ENCODE data around the gene EMCN. TPM values are rescaled to one million over a fixed set of nuclear protein-coding genes. Genes with fewer than 3 reads are reported as not detected.

Gene EMCN
- total RNA-seq, 1 experiment from 2014 or later, result not detected

DNA sequence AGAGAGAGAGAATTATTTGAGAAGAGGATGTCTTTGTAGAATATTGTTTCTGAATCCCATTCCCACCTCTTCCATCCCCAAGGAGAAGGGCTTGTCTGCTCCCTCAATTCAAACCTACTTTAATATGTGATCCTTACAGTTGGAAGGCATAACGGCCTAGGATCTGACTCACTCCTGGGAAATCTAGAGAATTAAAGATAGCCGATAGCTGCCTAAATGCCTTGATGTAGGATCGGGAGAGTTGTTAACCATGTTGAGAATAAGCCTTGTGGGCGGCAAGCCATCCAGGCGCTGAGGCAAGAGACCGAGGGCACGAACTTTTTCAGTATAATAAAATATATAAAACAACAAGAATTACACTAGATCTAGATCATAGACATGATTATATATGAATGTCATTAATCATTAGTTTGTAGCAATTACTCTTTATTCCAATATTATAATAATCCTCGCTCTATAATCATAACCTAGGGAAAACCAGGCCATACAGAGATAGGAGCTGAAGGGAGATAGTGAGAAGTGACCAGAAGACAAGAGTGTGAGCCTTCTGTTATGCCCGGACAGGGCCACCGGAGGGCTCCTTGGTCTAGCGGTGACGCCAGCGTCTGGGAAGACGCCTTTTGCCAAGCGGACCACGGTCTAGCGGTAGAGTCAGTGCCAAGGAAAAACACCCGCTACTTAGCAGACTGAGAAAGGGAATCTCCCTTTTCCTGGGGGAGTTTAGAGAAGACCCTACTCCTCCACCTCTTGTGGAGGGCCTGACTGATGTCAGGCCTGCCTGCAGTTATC, 13.5 kb downstream of the EMCN start:
- H3K9me3 Mint-ChIP-seq, result peaks cover 7 to 10% of the 10 kb centered on the region in 2 experiments; a peak in 3 of 5 replicates
- Histone ChIP-seq H3K18ac (ENCODE audit: insufficient read length, low read depth, low read length) (no peak overlapping the region), H3K4me2 (ENCODE audit: insufficient read depth, insufficient read length, low read length) (no peak overlapping the region), H4K8ac (replicated peaks; ENCODE audit: insufficient read length, low read depth, low read length) (no peak overlapping the region), H4K91ac (ENCODE audit: insufficient read length, low read depth, low read length) (no peak overlapping the region), H3K56ac (ENCODE audit: insufficient read length, low read depth, low read length) (no peak overlapping the region), H3K27me3 (ENCODE audit: insufficient read depth, low read length) (no peaks in the 10 kb centered on the region), H2AFZ (ENCODE audit: low read length) (no peak overlapping the region), H2BK20ac (ENCODE audit: low read depth, low read length, poor library complexity, severe bottlenecking) (no peak overlapping the region), H3K4me1 (ENCODE audit: insufficient read depth, low read length) (no peaks in the 10 kb centered on the region), H3K14ac (ENCODE audit: insufficient read depth, low read length) (no peak overlapping the region), H2BK12ac (ENCODE audit: insufficient read length, low read depth, low read length) (no peak overlapping the region), H3K23ac (ENCODE audit: insufficient read length, low read depth, low read length) (no peak overlapping the region), H2BK120ac (ENCODE audit: low read depth, low read length, poor library complexity, severe bottlenecking) (no peak overlapping the region), H3K9me3 (ENCODE audit: control insufficient read depth, low read depth, low read length) (no peaks in the 10 kb centered on the region), H3K79me2 (ENCODE audit: insufficient read depth, low read length) (no peaks in the 10 kb centered on the region), H3T11ph (ENCODE audit: low read length) (no peak overlapping the region), H2AK5ac (ENCODE audit: insufficient read length, low read length) (no peak overlapping the region), H4K20me1 (ENCODE audit: control insufficient read depth, insufficient read depth, insufficient read length) (no peaks in the 10 kb centered on the region), H2BK5ac (ENCODE audit: insufficient read length, low read length) (no peak overlapping the region), H2BK15ac (ENCODE audit: low read depth, low read length) (no peak overlapping the region), H3K79me1 (ENCODE audit: insufficient read depth, low read depth, low read length, poor library complexity, severe bottlenecking) (no peaks in the 10 kb centered on the region), H4K5ac (ENCODE audit: insufficient read length, low read depth, low read length) (no peak overlapping the region), H3K4ac (ENCODE audit: low read depth, low read length) (no peak overlapping the region), H3K9ac (ENCODE audit: extremely low read depth, insufficient read length, low read length) (no peak overlapping the region), H3K27ac (ENCODE audit: insufficient read length, low read depth, low read length) (no peak overlapping the region), H3K23me2 (ENCODE audit: insufficient read length, low read depth, low read length, poor library complexity, severe bottlenecking) (no peaks in the 10 kb centered on the region)
- peaks cover 0 to 3% of the 10 kb centered on the region in 2 experiments; a peak in 1 of 4 replicates for H3K4me1 Mint-ChIP-seq
- WGBS (ENCODE audit: extremely low coverage, insufficient read length, low lambda C conversion rate), result no CpG with 5 or more reads among the region's 18 CpGs
- TF ChIP-seq, protein P1, sequence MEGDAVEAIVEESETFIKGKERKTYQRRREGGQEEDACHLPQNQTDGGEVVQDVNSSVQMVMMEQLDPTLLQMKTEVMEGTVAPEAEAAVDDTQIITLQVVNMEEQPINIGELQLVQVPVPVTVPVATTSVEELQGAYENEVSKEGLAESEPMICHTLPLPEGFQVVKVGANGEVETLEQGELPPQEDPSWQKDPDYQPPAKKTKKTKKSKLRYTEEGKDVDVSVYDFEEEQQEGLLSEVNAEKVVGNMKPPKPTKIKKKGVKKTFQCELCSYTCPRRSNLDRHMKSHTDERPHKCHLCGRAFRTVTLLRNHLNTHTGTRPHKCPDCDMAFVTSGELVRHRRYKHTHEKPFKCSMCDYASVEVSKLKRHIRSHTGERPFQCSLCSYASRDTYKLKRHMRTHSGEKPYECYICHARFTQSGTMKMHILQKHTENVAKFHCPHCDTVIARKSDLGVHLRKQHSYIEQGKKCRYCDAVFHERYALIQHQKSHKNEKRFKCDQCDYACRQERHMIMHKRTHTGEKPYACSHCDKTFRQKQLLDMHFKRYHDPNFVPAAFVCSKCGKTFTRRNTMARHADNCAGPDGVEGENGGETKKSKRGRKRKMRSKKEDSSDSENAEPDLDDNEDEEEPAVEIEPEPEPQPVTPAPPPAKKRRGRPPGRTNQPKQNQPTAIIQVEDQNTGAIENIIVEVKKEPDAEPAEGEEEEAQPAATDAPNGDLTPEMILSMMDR (conservative IDR thresholded peaks at IDR 0.05), result peak; percentile 69
- peak; percentile 41 for DNase-seq
- H3K36me3 Mint-ChIP-seq (ENCODE audit: insufficient read depth in 1 of 3, low read depth in 3 of 3), result peaks cover 0 to 7% (median 0%) of the 10 kb centered on the region in 3 experiments; a peak in 2 of 7 replicates
- H3K27ac Mint-ChIP-seq, result no peak overlapping the region
- H3K4me3 Mint-ChIP-seq, result no peak overlapping the region
- peaks cover 2% of the 10 kb centered on the region; the same call in 1 of the 2 replicates for H3K27me3 Mint-ChIP-seq (ENCODE audit: low read depth)

Measured in H9 (cell line).